Progenitor cell of endocrine pancreas (in vitro differentiated cells): ENCODE results near the gene ATF5. TPM values are rescaled to one million over a fixed set of nuclear protein-coding genes. Genes with fewer than 3 reads are reported as not detected.

ENCODE experiments used
- DNase-seq: peaks from one replicate; pipeline ENCODE4 v3.0.0; 2021; ENCODE audit warnings: low spot score; ENCODE audit not compliant: unreplicated experiment
- H3K27ac Mint-ChIP-seq: 2 replicates; pipeline ENCODE4 v1.8.0; 2021; ENCODE audit warnings: mild to moderate bottlenecking, moderate library complexity, mixed read lengths
- H3K27me3 Mint-ChIP-seq: 2 replicates; pipeline ENCODE4 v1.8.0; 2021; ENCODE audit warnings: mixed read lengths
- H3K36me3 Mint-ChIP-seq: 2 replicates; pipeline ENCODE4 v1.8.0; 2022; ENCODE audit warnings: mixed read lengths; ENCODE audit not compliant: insufficient read depth
- H3K4me1 Mint-ChIP-seq: 2 replicates; pipeline ENCODE4 v1.8.0; 2021; ENCODE audit warnings: low read depth, mixed read lengths
- H3K4me3 Mint-ChIP-seq: 2 replicates; pipeline ENCODE4 v1.8.0; 2021; ENCODE audit warnings: low read depth, mild to moderate bottlenecking, moderate library complexity, mixed read lengths
- H3K9me3 Mint-ChIP-seq: 2 replicates; pipeline ENCODE4 v1.8.0; 2021; ENCODE audit warnings: low read depth, mixed read lengths
- total RNA-seq: library from RNA; stranded (reverse); gene quantifications from 2 replicates; pipeline ENCODE4 v1.2.1, GENCODE V29; 2021
- TF ChIP-seq, protein P1 (sequence below): fragments of 200-600 bp; sonication (generic); IDR thresholded peaks from one replicate; pipeline ENCODE4 v1.5.0; 2021; ENCODE audit warnings: antibody characterized with exemption, mild to moderate bottlenecking; ENCODE audit not compliant: unreplicated experiment

Gene ATF5
- total RNA-seq, 1 donor from 2014 or later: 14.5 TPM

DNA sequence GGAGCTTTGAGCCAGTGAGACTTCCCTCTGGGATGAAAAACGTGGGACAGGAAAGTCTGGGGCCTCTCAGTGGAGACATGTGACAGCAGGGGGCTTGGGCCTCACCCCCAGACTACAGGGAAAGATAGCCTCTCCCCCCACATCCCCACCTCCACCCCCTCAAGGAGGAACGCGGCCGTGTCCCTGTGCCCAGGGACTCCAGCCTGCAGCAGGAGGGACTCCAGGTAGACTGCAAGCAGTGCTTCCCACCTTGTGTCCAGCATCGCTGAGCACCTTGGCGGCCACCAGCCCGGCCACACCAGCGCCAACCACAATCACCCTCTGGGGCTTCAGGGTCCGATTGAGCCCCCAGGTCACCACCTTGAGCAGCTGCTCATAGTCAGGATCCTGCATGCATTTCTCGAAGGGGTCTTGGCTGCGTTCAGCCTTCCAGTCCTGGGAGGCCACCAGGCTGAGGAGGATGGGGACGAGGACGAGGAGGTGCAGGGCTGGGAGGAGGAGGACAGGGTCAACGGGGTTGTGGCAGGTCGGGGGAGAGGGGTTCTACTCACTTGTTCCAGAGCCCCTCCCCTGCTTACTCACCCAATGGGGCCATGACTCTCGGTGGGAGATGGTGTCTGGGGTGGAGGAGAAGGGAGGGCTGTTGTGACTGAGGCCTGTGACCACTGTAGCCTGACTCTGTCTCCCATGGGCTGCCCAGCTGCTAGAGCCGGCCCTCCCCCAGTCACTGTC is 33.3 kb upstream of the ATF5 start:
- DNase-seq: no peak
- no peaks in the 10 kb centered on the region for H3K9me3 Mint-ChIP-seq
- H3K27ac Mint-ChIP-seq: no peak overlapping the region
- no peaks in the 10 kb centered on the region for H3K36me3 Mint-ChIP-seq
- no peaks in the 10 kb centered on the region for H3K4me1 Mint-ChIP-seq
- peaks cover 42% of the 10 kb centered on the region for H3K27me3 Mint-ChIP-seq
- TF ChIP-seq, protein P1, sequence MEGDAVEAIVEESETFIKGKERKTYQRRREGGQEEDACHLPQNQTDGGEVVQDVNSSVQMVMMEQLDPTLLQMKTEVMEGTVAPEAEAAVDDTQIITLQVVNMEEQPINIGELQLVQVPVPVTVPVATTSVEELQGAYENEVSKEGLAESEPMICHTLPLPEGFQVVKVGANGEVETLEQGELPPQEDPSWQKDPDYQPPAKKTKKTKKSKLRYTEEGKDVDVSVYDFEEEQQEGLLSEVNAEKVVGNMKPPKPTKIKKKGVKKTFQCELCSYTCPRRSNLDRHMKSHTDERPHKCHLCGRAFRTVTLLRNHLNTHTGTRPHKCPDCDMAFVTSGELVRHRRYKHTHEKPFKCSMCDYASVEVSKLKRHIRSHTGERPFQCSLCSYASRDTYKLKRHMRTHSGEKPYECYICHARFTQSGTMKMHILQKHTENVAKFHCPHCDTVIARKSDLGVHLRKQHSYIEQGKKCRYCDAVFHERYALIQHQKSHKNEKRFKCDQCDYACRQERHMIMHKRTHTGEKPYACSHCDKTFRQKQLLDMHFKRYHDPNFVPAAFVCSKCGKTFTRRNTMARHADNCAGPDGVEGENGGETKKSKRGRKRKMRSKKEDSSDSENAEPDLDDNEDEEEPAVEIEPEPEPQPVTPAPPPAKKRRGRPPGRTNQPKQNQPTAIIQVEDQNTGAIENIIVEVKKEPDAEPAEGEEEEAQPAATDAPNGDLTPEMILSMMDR: no peak
- no peak overlapping the region for H3K4me3 Mint-ChIP-seq

DNA sequence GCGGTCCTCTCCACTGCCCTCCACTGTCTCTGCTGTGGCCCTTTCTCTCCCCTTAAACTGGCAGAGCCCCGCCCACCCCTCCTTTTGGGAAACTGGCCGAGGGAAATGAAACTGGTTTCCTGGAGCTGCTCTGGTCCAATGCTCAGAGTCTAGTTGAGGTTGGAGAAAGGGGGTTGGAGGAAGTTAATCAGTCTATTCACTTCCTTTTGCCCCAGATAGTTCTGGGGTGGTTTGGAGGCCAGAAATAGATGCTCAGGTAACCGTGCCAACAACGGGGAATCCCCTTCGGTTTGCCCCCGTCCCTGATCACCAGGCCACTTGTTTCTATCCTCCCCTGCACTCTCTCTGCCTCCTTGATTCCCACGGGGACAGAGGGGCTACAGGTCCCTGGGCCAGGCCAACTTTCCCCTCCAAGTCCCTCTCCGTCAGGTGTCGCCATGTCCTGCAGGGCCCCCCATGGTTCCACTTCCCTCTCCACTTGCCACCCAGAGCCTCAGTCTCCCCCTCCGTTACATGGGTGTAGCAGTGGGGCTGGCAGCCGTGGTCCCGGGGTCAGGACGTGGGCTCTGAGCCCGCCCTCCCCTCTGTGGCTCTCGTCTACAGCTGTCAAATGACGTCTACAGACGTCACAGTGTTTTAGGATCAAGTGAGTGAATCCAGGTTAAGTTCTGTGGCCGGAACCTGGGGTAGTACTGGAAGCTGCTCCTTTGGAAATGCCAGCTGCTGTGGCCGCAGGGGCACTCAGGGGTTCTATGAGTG is 32.0 kb upstream of the ATF5 start, which contains the start of gene IL4I1:
Gene IL4I1, minus strand, starts transcription at position 25 of the 759 bp plus-strand sequence. CDS start 727 bp downstream, outside the sequence.
- Mint-ChIP-seq H3K27me3 (peaks cover 33% of the 10 kb centered on the region), H3K4me3 (no peak within 1 kb of the TSS)
- no peak for DNase-seq

DNA sequence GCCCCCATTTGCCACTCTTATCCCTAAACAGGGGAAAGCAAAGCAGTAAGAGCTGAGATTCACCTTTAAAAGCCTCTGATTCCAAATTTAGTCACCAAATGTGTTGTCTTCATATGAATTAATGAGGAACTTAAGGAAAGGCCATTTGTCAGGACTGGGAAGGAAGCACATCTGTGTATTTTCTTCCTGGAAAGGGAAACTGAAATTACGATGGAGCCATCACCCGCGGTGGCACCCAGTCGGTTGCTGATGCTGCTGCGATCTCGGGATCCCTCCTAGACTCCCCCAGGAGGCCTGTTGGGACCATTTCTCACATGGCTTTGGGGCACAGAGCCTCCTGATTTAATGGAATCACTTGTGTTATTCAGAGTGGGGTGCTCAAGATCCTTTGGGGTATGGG is 24.9 kb upstream of the ATF5 start:
- no peak overlapping the region for H3K4me3 Mint-ChIP-seq
- H3K36me3 Mint-ChIP-seq: peaks cover 9% of the 10 kb centered on the region
- no peak overlapping the region for H3K27ac Mint-ChIP-seq

More for the DNA sequence above, 32.0 kb upstream of the ATF5 start, which contains the start of gene IL4I1:
- TF ChIP-seq, protein P1: no peak
- Mint-ChIP-seq H3K36me3 (no peaks in the 10 kb centered on the region), H3K9me3 (no peaks in the 10 kb centered on the region), H3K27ac (no peak within 1 kb of the TSS), H3K4me1 (no peaks in the 10 kb centered on the region)

DNA sequence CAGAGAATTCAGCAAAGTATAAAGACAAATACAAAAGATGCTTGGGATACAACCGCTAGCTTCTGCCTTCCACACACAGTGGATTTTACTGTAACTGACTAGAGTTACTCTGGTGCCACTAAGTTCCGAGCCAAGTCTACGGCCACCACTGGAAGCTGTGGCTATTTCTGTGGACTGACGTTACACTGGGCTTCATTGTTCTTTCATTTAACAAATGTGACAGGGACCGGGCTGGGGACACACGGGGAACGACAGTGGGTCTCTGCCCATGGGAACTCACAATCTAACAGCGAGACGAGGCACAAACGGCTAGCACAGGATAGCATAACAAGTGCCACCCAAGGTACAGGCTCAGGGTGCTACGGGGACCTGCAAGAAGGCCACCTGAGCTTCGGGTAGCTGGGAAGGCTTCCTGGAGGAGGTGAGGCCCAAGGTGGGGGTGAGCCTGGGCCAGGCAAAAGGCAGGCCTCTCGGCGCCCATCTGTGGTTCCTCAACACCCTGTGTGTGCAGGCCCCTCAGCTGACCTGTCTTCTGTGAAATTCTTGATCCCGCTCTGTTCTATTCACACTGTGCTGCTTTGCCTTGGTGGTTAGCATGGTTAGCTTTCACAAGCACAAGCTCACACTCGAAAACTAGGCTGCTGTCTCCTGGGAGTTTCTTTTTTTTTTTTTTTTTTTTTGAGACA is 22.0 kb upstream of the ATF5 start:
- TF ChIP-seq, protein P1: no peak
- no peak overlapping the region for H3K4me3 Mint-ChIP-seq
- no peaks in the 10 kb centered on the region for H3K9me3 Mint-ChIP-seq
- peaks cover 9% of the 10 kb centered on the region for H3K36me3 Mint-ChIP-seq
- H3K27me3 Mint-ChIP-seq: no peaks in the 10 kb centered on the region
- no peaks in the 10 kb centered on the region for H3K4me1 Mint-ChIP-seq
- no peak for DNase-seq
- H3K27ac Mint-ChIP-seq: peak overlapping the region; percentile 51

More for the DNA sequence above, 24.9 kb upstream of the ATF5 start:
- TF ChIP-seq, protein P1: no peak
- no peaks in the 10 kb centered on the region for H3K27me3 Mint-ChIP-seq
- no peaks in the 10 kb centered on the region for H3K9me3 Mint-ChIP-seq
- no peak for DNase-seq
- H3K4me1 Mint-ChIP-seq: no peaks in the 10 kb centered on the region
